Liver (tissue), 9 donors: ENCODE measurements around the gene STK17B. TPM values are rescaled to one million over a fixed set of nuclear protein-coding genes. Genes with fewer than 3 reads are reported as not detected.

Source experiments
- DNase-seq: peaks from one replicate; pipeline ENCODE4 v3.0.0-alpha.2; 2017; ENCODE audit warnings: low spot score
- H3K27ac ChIP-seq, 2 donors: one replicate each; pipeline ENCODE4 v1.7.0; 2013; ENCODE audit warnings: inconsistent platforms in 2 of 2, low read length in 2 of 2, control low read depth in 1 of 2, low read depth in 1 of 2, mild to moderate bottlenecking in 1 of 2
- H3K27me3 ChIP-seq, 4 donors: one replicate each; pipeline versions ENCODE4 v1.6.1 to v1.7.0; 2013; ENCODE audit warnings: low read length in 3 of 4, inconsistent platforms in 1 of 4, mild to moderate bottlenecking in 1 of 4, moderate library complexity in 1 of 4; ENCODE audit not compliant: control insufficient read depth in 4 of 4, insufficient read depth in 4 of 4
- H3K36me3 ChIP-seq, 4 donors: one replicate each; pipeline versions ENCODE4 v1.6.1 to v1.7.0; 2013; ENCODE audit warnings: low read length in 3 of 4, mild to moderate bottlenecking in 3 of 4, low read depth in 1 of 4, moderate library complexity in 1 of 4; ENCODE audit not compliant: control insufficient read depth in 4 of 4, insufficient read depth in 3 of 4
- H3K4me1 ChIP-seq, 4 donors: one replicate each; pipeline versions ENCODE4 v1.6.1 to v1.7.0; 2013; ENCODE audit warnings: low read length in 3 of 4, mild to moderate bottlenecking in 3 of 4, moderate library complexity in 1 of 4; ENCODE audit not compliant: control insufficient read depth in 4 of 4, insufficient read depth in 4 of 4
- H3K4me3 ChIP-seq, 3 donors: one replicate each; pipeline versions ENCODE4 v1.6.1 to v1.7.0; 2013; ENCODE audit warnings: low read length in 3 of 3, control low read depth in 1 of 3, low read depth in 1 of 3, mild to moderate bottlenecking in 1 of 3
- H3K9ac ChIP-seq, 2 donors: one replicate each; pipeline ENCODE4 v1.7.0; 2013; ENCODE audit warnings: low read length in 2 of 2, mild to moderate bottlenecking in 2 of 2, moderate library complexity in 2 of 2, control low read depth in 1 of 2, low read depth in 1 of 2
- H3K9me3 ChIP-seq, 4 donors: one replicate each; pipeline versions ENCODE4 v1.6.1 to v1.7.0; 2013; ENCODE audit warnings: low read length in 3 of 4; ENCODE audit not compliant: control insufficient read depth in 4 of 4
- ATF3 ChIP-seq: IDR thresholded peaks from 2 replicates; pipeline ENCODE4 v1.6.1; 2016; ENCODE audit warnings: antibody characterized with exemption
- CTCF ChIP-seq: fragments of 150-350 bp; IDR thresholded peaks from 2 replicates; pipeline ENCODE4 v1.5.1; 2017; ENCODE audit warnings: improper control_type of control experiment, low read depth, low read length; ENCODE audit not compliant: missing input control
- EGR1 ChIP-seq, 2 donors: IDR thresholded peaks; 2 replicates each; pipeline ENCODE4 v1.6.1; 2016 to 2018; ENCODE audit warnings: antibody characterized with exemption in 2 of 2, low read depth in 2 of 2
- FOXA1 ChIP-seq: IDR thresholded peaks from 2 replicates; pipeline ENCODE4 v1.6.1; 2016; ENCODE audit warnings: antibody characterized with exemption
- FOXA2 ChIP-seq: IDR thresholded peaks from 2 replicates; pipeline ENCODE4 v1.6.1; 2016; ENCODE audit warnings: antibody characterized with exemption
- GABPA ChIP-seq, 2 donors: IDR thresholded peaks in 1 of 2; conservative IDR thresholded peaks in 1 of 2; 2 replicates each; pipeline ENCODE4 v1.6.1; 2016; ENCODE audit warnings: antibody characterized with exemption in 2 of 2, mild to moderate bottlenecking in 1 of 2, moderate library complexity in 1 of 2
- HNF4G ChIP-seq: IDR thresholded peaks from 2 replicates; pipeline ENCODE4 v1.6.1; 2016; ENCODE audit warnings: antibody characterized with exemption
- MAX ChIP-seq: IDR thresholded peaks from 2 replicates; pipeline ENCODE4 v1.6.1; 2016; ENCODE audit warnings: antibody characterized with exemption
- NR2F2 ChIP-seq: IDR thresholded peaks from 2 replicates; pipeline ENCODE4 v1.6.1; 2016; ENCODE audit warnings: antibody characterized with exemption
- RAD21 ChIP-seq, 2 donors: IDR thresholded peaks; 2 replicates each; pipeline ENCODE4 v1.6.1; 2016; ENCODE audit warnings: antibody characterized with exemption in 2 of 2, mild to moderate bottlenecking in 2 of 2
- REST ChIP-seq: IDR thresholded peaks from 2 replicates; pipeline ENCODE4 v1.6.1; 2016; ENCODE audit warnings: antibody characterized with exemption, mild to moderate bottlenecking
- RXRA ChIP-seq, 2 donors: IDR thresholded peaks; 2 replicates each; pipeline ENCODE4 v1.6.1; 2017 to 2018; ENCODE audit warnings: antibody characterized with exemption in 2 of 2, mild to moderate bottlenecking in 1 of 2
- SP1 ChIP-seq: IDR thresholded peaks from 2 replicates; pipeline ENCODE4 v1.6.1; 2018; ENCODE audit warnings: antibody characterized with exemption, mild to moderate bottlenecking
- ZBTB33 ChIP-seq: IDR thresholded peaks from 2 replicates; pipeline ENCODE4 v1.6.1; 2016; ENCODE audit warnings: antibody characterized with exemption
- WGBS: extraction: QIAGEN DNeasy Blood & Tissue Kit; methylation state at CpG from one replicate; pipeline ENCODE4 v1.1.7; 2013; 5-methylcytosine and 5-hydroxymethylcytosine counted together
- polyA plus RNA-seq, 2 donors: library from polyadenylated mRNA; stranded (reverse) in 1 of 2; unstranded in 1 of 2; fragments of 200-250 nt in 1 of 2; fragments of >200 nt in 1 of 2; fragmentation: Nextera tagmentation in 1 of 2; extraction: Ambion mirVana in 1 of 2; gene quantifications; one replicate each; pipeline versions ENCODE4 v1.2.1 to v1.2.3, GENCODE V29; 2013 to 2015
- total RNA-seq, 2 donors: library from RNA; depleted of rRNA; stranded (reverse); fragments of >200 nt; gene quantifications; one replicate each; pipeline ENCODE4 v1.2.3, GENCODE V29; 2014
- donor health status: healthy.
- donor health status: healthy.
- donor health status: healthy.
- donor health status: healthy.
- donor health status: healthy.

STK17B gene
- total and polyA plus RNA-seq, 4 donors, result 1.0 to 21.8 (median 4.6) TPM

- Histone ChIP-seq H3K27ac (peak overlapping the region in 1 of 2 donors; percentile 20), H3K9me3 (no peaks in the 10 kb centered on the region), H3K27me3 (no peaks in the 10 kb centered on the region), H3K9ac (no peak overlapping the region), H3K36me3 (peaks cover 0 to 2% (median 1%) of the 10 kb centered on the region in 4 donors), H3K4me3 (no peak overlapping the region), H3K4me1 (no peaks in the 10 kb centered on the region)
- DNase-seq, result no peak
- WGBS, result 66% methylated on average over 3 of the region's 3 CpGs
- TF ChIP-seq HNF4G, result no peak
- TF ChIP-seq RXRA (IDR thresholded peaks at IDR 0.05), result no peak
- no peak for TF ChIP-seq NR2F2
- TF ChIP-seq RAD21 (IDR thresholded peaks at IDR 0.05), result no peak
- TF ChIP-seq ATF3, result no peak
- TF ChIP-seq FOXA2, result no peak
- TF ChIP-seq ZBTB33, result no peak
- no peak for TF ChIP-seq GABPA (IDR thresholded peaks at IDR 0.05 in 1 of 2, conservative IDR thresholded peaks at IDR 0.05 in 1 of 2)
- no peak for TF ChIP-seq MAX
- TF ChIP-seq CTCF, result no peak
- no peak for TF ChIP-seq EGR1 (IDR thresholded peaks at IDR 0.05; ENCODE audit: low read depth in 2 of 2)
- no peak for TF ChIP-seq REST
Observed at GRCh38 chr2:196160101-196160500, 11.3 kb downstream of the STK17B start.

- no peak for DNase-seq
- Histone ChIP-seq H3K4me3 (no peak overlapping the region), H3K9ac (no peak overlapping the region), H3K9me3 (no peaks in the 10 kb centered on the region), H3K4me1 (no peaks in the 10 kb centered on the region), H3K27ac (peak overlapping the region in 1 of 2 donors; percentile 50), H3K36me3 (peaks cover 0 to 2% (median 2%) of the 10 kb centered on the region in 4 donors), H3K27me3 (no peaks in the 10 kb centered on the region)
- WGBS, result 79% methylated on average over 5 of the region's 5 CpGs
- TF ChIP-seq REST (no peak), FOXA2 (no peak), FOXA1 (no peak), MAX (no peak), ZBTB33 (no peak), EGR1 (IDR thresholded peaks at IDR 0.05; ENCODE audit: low read depth in 2 of 2) (no peak), RXRA (IDR thresholded peaks at IDR 0.05) (no peak), RAD21 (IDR thresholded peaks at IDR 0.05) (no peak), ATF3 (no peak), SP1 (no peak)
Observed at GRCh38 chr2:196159221-196159892, 12.0 kb downstream of the STK17B start.
